K562 (cell line): Measurements from ENCODE around the gene LPA. TPM values are rescaled to one million over a fixed set of nuclear protein-coding genes. Genes with fewer than 3 reads are reported as not detected.
A peak's percentile ranks its signal among the peaks of the same experiment; 100 is the strongest.

Experiments
- DIDO1 ChIP-seq: fragments of 450-650 bp; IDR thresholded peaks from 2 replicates; pipeline ENCODE4 v1.6.1; 2016; ENCODE audit warnings: low read depth, missing biosample characterization, missing genetic modification characterization
- ETV5 ChIP-seq: sonication (generic); formaldehyde crosslinking; IDR thresholded peaks from 2 replicates; pipeline ENCODE4 v1.4.0; 2020; ENCODE audit warnings: low read depth, mild to moderate bottlenecking, missing genetic modification reagents
- MEF2A ChIP-seq: IDR thresholded peaks from 2 replicates; pipeline ENCODE4 v1.6.1; 2011; ENCODE audit warnings: low read depth, mild to moderate bottlenecking, low read length, moderate library complexity; ENCODE audit not compliant: control insufficient read depth
- MIER1 ChIP-seq: fragments of 450-650 bp; IDR thresholded peaks from 2 replicates; pipeline ENCODE4 v1.6.1; 2016; ENCODE audit warnings: antibody characterized with exemption, mild to moderate bottlenecking, low read depth
- NR2C1 ChIP-seq, 2 experiments: fragments of 450-650 bp; IDR thresholded peaks; 2 replicates each; pipeline ENCODE4 v1.6.1; 2017; ENCODE audit warnings: mild to moderate bottlenecking in 2 of 2, antibody characterized with exemption in 1 of 2, inconsistent platforms in 1 of 2, missing compliant biosample characterization in 1 of 2, missing genetic modification characterization in 1 of 2
- RBM22 ChIP-seq: fragments of 200-400 bp; formaldehyde crosslinking; IDR thresholded peaks from 2 replicates; pipeline ENCODE4 v1.6.1; 2018; ENCODE audit warnings: low read length, low read depth; ENCODE audit not compliant: poor library complexity, severe bottlenecking
- TAF1 ChIP-seq: IDR thresholded peaks from 2 replicates; pipeline ENCODE4 v1.6.1; 2011; ENCODE audit warnings: mild to moderate bottlenecking, low read length, moderate library complexity; ENCODE audit not compliant: insufficient read depth, control insufficient read depth, severe bottlenecking; ENCODE audit errors: extremely low read depth
- ZC3H11A ChIP-seq: IDR thresholded peaks from 2 replicates; pipeline ENCODE4 v1.6.1; 2012; ENCODE audit warnings: low read depth, low read length, improper control_type of control experiment
- ZNF175 ChIP-seq: fragments of 200-800 bp; sonication (Bioruptor generic); IDR thresholded peaks from 2 replicates; pipeline ENCODE4 v1.6.1; 2016; ENCODE audit warnings: low read depth, mild to moderate bottlenecking, missing genetic modification characterization, missing compliant biosample characterization
- ZNF24 ChIP-seq: fragments of 450-650 bp; IDR thresholded peaks from 2 replicates; pipeline ENCODE4 v1.6.1; 2016
- ZNF696 ChIP-seq: fragments of 250-450 bp; sonication (Bioruptor Pico); conservative IDR thresholded peaks from 2 replicates; pipeline ENCODE4 v1.4.0; 2020; ENCODE audit warnings: mild to moderate bottlenecking, moderate library complexity
- polyA plus RNA-seq, 8 experiments: library from polyadenylated mRNA; depleted of rRNA in 4 of 8; stranded (reverse) in 5 of 8; unstranded in 3 of 8; fragments of >200 nt; fragmentation: Nextera tagmentation in 2 of 8; fragmentation: Illumina TruSeq in 1 of 8; extraction: Ambion mirVana in 2 of 8; extraction: Trizol in 1 of 8; gene quantifications; 2 replicates each; pipeline versions ENCODE4 v1.2.1 to v1.2.3, GENCODE V29; 2011 to 2014; ENCODE audit warnings: inconsistent platforms in 1 of 8, missing spikeins in 1 of 8
- total RNA-seq, 7 experiments: library from RNA; depleted of rRNA in 6 of 7; stranded (reverse); fragments of >200 nt in 6 of 7; fragmentation: Illumina TruSeq in 2 of 7; extraction: Trizol in 2 of 7; gene quantifications; 2 replicates each; pipeline versions ENCODE4 v1.2.1 to v1.2.3, GENCODE V29; 2011 to 2021; ENCODE audit warnings: low replicate concordance in 1 of 7
- TF ChIP-seq, protein P1 (sequence below): fragments of 450-650 bp; IDR thresholded peaks from 2 replicates; pipeline ENCODE4 v1.6.1; 2018; ENCODE audit not compliant: partially characterized antibody
- TF ChIP-seq, protein P2 (sequence below): fragments of 450-650 bp; IDR thresholded peaks from 2 replicates; pipeline ENCODE4 v1.6.1; 2018; ENCODE audit warnings: mild to moderate bottlenecking, low read depth; ENCODE audit not compliant: partially characterized antibody
- TF ChIP-seq, protein P3 (sequence below): fragments of 450-650 bp; IDR thresholded peaks from 2 replicates; pipeline ENCODE4 v1.6.1; 2016
- TF ChIP-seq, protein P4 (sequence below), 3 experiments: fragments of 200-800 bp in 1 of 3; fragments of 250-450 bp in 1 of 3; fragments of 450-650 bp in 1 of 3; sonication (Bioruptor Pico) in 1 of 3; sonication (Bioruptor generic) in 1 of 3; formaldehyde crosslinking in 1 of 3; IDR thresholded peaks; 2 replicates each; pipeline versions ENCODE4 v1.6.1 to v1.8.0; 2016 to 2022; ENCODE audit warnings: mild to moderate bottlenecking in 2 of 3, missing genetic modification characterization in 2 of 3, missing compliant biosample characterization in 1 of 3, moderate library complexity in 1 of 3

LPA gene
- total and polyA plus RNA-seq, 9 of the 15 experiments (the other 6 are each of a cell fraction or from before 2014, with no cell fraction given) = 0.01 to 0.18 (median 0.07) TPM; not detected in 6

DNA sequence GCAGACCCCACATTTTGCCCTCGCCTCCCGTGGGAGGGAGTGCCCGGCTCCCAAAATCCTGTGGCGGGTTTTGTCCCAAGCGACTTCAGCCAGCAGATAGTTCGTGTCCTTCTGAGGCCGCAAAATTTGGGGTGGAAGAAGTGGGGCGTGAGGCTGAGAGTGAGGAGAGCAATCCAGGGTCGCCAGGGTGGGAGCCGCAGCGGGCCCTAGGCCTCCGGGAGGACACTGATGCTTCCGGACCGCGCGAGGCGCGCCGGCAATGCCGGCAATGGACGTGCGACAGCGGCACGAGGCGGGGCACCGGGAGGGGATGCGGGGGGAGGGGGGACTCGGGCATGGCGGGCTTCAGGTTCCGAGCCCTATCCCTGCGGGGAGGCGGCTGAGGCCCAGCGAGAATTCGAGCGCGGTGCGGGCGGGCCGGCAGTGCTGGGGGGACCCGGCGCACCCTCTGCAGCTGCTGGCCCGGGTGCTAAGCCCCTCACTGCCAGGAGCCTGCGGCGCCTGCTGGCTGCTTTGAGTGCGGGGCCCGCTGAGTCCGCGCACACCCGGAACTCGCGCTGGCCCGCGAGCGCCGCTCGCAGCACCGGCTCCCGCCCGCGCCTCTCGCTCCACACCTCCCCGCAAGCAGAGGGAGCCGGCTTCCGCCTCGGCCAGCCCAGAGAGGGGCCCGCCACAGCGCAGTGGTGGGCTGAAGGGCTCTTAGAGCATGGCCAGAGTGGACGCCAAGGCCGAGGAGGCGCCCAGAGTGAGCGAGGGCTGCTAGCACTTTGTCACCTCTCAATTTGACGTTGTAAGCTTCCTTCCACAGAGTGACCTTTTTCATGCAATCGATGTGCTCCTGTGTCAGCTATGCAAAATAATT is 143.8 kb downstream of the LPA start (continued):
- TF ChIP-seq, protein P1, sequence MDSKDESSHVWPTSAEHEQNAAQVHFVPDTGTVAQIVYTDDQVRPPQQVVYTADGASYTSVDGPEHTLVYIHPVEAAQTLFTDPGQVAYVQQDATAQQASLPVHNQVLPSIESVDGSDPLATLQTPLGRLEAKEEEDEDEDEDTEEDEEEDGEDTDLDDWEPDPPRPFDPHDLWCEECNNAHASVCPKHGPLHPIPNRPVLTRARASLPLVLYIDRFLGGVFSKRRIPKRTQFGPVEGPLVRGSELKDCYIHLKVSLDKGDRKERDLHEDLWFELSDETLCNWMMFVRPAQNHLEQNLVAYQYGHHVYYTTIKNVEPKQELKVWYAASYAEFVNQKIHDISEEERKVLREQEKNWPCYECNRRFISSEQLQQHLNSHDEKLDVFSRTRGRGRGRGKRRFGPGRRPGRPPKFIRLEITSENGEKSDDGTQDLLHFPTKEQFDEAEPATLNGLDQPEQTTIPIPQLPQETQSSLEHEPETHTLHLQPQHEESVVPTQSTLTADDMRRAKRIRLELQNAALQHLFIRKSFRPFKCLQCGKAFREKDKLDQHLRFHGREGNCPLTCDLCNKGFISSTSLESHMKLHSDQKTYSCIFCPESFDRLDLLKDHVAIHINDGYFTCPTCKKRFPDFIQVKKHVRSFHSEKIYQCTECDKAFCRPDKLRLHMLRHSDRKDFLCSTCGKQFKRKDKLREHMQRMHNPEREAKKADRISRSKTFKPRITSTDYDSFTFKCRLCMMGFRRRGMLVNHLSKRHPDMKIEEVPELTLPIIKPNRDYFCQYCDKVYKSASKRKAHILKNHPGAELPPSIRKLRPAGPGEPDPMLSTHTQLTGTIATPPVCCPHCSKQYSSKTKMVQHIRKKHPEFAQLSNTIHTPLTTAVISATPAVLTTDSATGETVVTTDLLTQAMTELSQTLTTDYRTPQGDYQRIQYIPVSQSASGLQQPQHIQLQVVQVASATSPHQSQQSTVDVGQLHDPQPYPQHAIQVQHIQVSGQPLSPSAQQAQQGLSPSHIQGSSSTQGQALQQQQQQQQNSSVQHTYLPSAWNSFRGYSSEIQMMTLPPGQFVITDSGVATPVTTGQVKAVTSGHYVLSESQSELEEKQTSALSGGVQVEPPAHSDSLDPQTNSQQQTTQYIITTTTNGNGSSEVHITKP = no peak
- TF ChIP-seq ZNF696 (no peak), RBM22 (no peak), ZNF175 (CRISPR knock-in tag) (0 out of 2 replicates have a peak, but pooled peaks have one; percentile 60), TAF1 (peak; percentile 50), ZNF24 (no peak), DIDO1 (tag) (peak; percentile 25; the same call in 1 of the 2 replicates), ZC3H11A (no peak), ETV5 (CRISPR knock-in tag) (no peak; the same call in 1 of the 2 replicates), NR2C1 (IDR thresholded peaks at IDR 0.05) (no peak), NR2C1 (tag; IDR thresholded peaks at IDR 0.05) (no peak), MEF2A (no peak), MIER1 (no peak)
- TF ChIP-seq, protein P2, sequence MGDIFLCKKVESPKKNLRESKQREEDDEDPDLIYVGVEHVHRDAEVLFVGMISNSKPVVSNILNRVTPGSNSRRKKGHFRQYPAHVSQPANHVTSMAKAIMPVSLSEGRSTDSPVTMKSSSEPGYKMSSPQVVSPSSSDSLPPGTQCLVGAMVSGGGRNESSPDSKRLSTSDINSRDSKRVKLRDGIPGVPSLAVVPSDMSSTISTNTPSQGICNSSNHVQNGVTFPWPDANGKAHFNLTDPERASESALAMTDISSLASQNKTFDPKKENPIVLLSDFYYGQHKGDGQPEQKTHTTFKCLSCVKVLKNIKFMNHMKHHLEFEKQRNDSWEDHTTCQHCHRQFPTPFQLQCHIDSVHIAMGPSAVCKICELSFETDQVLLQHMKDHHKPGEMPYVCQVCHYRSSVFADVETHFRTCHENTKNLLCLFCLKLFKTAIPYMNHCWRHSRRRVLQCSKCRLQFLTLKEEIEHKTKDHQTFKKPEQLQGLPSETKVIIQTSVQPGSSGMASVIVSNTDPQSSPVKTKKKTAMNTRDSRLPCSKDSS = no peak
- TF ChIP-seq, protein P3, sequence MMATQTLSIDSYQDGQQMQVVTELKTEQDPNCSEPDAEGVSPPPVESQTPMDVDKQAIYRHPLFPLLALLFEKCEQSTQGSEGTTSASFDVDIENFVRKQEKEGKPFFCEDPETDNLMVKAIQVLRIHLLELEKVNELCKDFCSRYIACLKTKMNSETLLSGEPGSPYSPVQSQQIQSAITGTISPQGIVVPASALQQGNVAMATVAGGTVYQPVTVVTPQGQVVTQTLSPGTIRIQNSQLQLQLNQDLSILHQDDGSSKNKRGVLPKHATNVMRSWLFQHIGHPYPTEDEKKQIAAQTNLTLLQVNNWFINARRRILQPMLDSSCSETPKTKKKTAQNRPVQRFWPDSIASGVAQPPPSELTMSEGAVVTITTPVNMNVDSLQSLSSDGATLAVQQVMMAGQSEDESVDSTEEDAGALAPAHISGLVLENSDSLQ = no peak
- TF ChIP-seq, protein P4, sequence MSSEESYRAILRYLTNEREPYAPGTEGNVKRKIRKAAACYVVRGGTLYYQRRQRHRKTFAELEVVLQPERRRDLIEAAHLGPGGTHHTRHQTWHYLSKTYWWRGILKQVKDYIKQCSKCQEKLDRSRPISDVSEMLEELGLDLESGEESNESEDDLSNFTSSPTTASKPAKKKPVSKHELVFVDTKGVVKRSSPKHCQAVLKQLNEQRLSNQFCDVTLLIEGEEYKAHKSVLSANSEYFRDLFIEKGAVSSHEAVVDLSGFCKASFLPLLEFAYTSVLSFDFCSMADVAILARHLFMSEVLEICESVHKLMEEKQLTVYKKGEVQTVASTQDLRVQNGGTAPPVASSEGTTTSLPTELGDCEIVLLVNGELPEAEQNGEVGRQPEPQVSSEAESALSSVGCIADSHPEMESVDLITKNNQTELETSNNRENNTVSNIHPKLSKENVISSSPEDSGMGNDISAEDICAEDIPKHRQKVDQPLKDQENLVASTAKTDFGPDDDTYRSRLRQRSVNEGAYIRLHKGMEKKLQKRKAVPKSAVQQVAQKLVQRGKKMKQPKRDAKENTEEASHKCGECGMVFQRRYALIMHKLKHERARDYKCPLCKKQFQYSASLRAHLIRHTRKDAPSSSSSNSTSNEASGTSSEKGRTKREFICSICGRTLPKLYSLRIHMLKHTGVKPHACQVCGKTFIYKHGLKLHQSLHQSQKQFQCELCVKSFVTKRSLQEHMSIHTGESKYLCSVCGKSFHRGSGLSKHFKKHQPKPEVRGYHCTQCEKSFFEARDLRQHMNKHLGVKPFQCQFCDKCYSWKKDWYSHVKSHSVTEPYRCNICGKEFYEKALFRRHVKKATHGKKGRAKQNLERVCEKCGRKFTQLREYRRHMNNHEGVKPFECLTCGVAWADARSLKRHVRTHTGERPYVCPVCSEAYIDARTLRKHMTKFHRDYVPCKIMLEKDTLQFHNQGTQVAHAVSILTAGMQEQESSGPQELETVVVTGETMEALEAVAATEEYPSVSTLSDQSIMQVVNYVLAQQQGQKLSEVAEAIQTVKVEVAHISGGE (CRISPR knock-in tag; IDR thresholded peaks at IDR 0.05) = peak in 1 of 3 experiments; percentile 87; a peak in 1 of 6 replicates
